GM23248 (cell line): Measurements from ENCODE around the gene EFEMP2. TPM values are rescaled to one million over a fixed set of nuclear protein-coding genes. Genes with fewer than 3 reads are reported as not detected.

ENCODE experiments used
- DNase-seq: peaks from one replicate; pipeline ENCODE4 v3.0.0-alpha.2; 2015
- H2AFZ ChIP-seq: fragments of 200-600 bp; sonication (generic); 2 replicates; pipeline ENCODE4 v1.6.1; 2016; ENCODE audit warnings: antibody characterized with exemption
- H3F3A ChIP-seq: fragments of 200-600 bp; sonication (generic); 2 replicates; pipeline ENCODE4 v1.6.1; 2016; ENCODE audit warnings: mild to moderate bottlenecking, antibody characterized with exemption, mixed run types; ENCODE audit not compliant: insufficient read depth
- H3K27ac ChIP-seq: fragments of 200-600 bp; sonication (generic); 2 replicates; pipeline ENCODE4 v1.5.1; 2016; ENCODE audit warnings: mild to moderate bottlenecking
- H3K27me3 ChIP-seq: fragments of 200-600 bp; sonication (generic); replicated peaks from 2 replicates; pipeline ENCODE4 v1.6.1; 2016; ENCODE audit warnings: mild to moderate bottlenecking; ENCODE audit not compliant: insufficient read depth
- H3K36me3 ChIP-seq: fragments of 200-600 bp; sonication (generic); 2 replicates; pipeline ENCODE4 v1.6.1; 2016; ENCODE audit warnings: low read depth, mild to moderate bottlenecking
- H3K4me1 ChIP-seq: fragments of 200-600 bp; sonication (generic); 2 replicates; pipeline ENCODE4 v1.6.1; 2016; ENCODE audit warnings: mild to moderate bottlenecking; ENCODE audit not compliant: insufficient read depth
- H3K4me2 ChIP-seq: fragments of 200-600 bp; sonication (generic); one replicate; pipeline ENCODE4 v1.6.1; 2016; ENCODE audit warnings: mild to moderate bottlenecking; ENCODE audit not compliant: unreplicated experiment
- H3K4me3 ChIP-seq: fragments of 200-600 bp; sonication (generic); 2 replicates; pipeline ENCODE4 v1.5.1; 2016; ENCODE audit warnings: mild to moderate bottlenecking
- H3K79me2 ChIP-seq: fragments of 200-600 bp; sonication (generic); 2 replicates; pipeline ENCODE4 v1.6.1; 2016; ENCODE audit warnings: mild to moderate bottlenecking; ENCODE audit not compliant: insufficient read depth
- H3K9ac ChIP-seq: fragments of 200-600 bp; sonication (generic); 2 replicates; pipeline ENCODE4 v1.6.1; 2016; ENCODE audit warnings: mild to moderate bottlenecking
- H3K9me2 ChIP-seq: fragments of 200-600 bp; sonication (generic); 2 replicates; pipeline ENCODE4 v1.6.1; 2016; ENCODE audit warnings: mixed run types, mild to moderate bottlenecking, moderate library complexity; ENCODE audit not compliant: insufficient read depth
- H3K9me3 ChIP-seq: fragments of 200-600 bp; sonication (generic); one replicate; pipeline ENCODE4 v1.6.1; 2017; ENCODE audit warnings: low read depth
- H4K20me1 ChIP-seq: fragments of 200-600 bp; sonication (generic); 2 replicates; pipeline ENCODE4 v1.6.0; 2016; ENCODE audit not compliant: insufficient read depth
- EZH2 ChIP-seq: fragments of 200-600 bp; sonication (generic); IDR thresholded peaks from 2 replicates; pipeline ENCODE4 v1.6.1; 2018; ENCODE audit warnings: antibody characterized with exemption, mild to moderate bottlenecking; ENCODE audit not compliant: insufficient read depth, poor library complexity, severe bottlenecking
- EZH2phosphoT487 ChIP-seq: fragments of 200-600 bp; sonication (generic); IDR thresholded peaks from 2 replicates; pipeline ENCODE4 v1.6.1; 2018; ENCODE audit warnings: antibody characterized with exemption, moderate library complexity, mild to moderate bottlenecking, low read depth; ENCODE audit not compliant: insufficient read depth
- WGBS, 2 experiments: methylation state at CpG; one replicate each; pipeline ENCODE4 v1.1.6; 2015 to 2017; ENCODE audit warnings: low lambda C conversion rate in 2 of 2, low coverage in 1 of 2; ENCODE audit errors: missing lambda C conversion rate in 2 of 2; 5-methylcytosine and 5-hydroxymethylcytosine counted together
- in situ Hi-C: fragments of 300-500 bp; cut with MboI; formaldehyde crosslinking; loops from 2 replicates; pipeline ENCODE4 v1.15.0; 2020
- polyA plus RNA-seq: library from polyadenylated mRNA; unstranded; fragments of >200 nt; fragmentation: Nextera tagmentation; extraction: Ambion mirVana; gene quantifications from 2 replicates; pipeline ENCODE4 v1.2.1, GENCODE V29; 2016
- total RNA-seq: library from RNA; depleted of rRNA; stranded (reverse); fragments of >200 nt; shearing (Covaris generic); gene quantifications from 2 replicates; pipeline ENCODE4 v1.2.3, GENCODE V29; 2014

Gene EFEMP2
- total and polyA plus RNA-seq, 2 experiments from 2014 or later = 308 to 520 TPM

GRCh38 chr11:65917434-65918210, 45.0 kb upstream of the EFEMP2 start:
- H3K79me2 ChIP-seq = peaks cover 62% of the 10 kb centered on the region
- H2AFZ ChIP-seq = no peak overlapping the region
- no peaks in the 10 kb centered on the region for H3K9me2 ChIP-seq
- TF ChIP-seq EZH2 (no peak), EZH2phosphoT487 (no peak)
- peak overlapping the region; percentile 83 for H3K4me3 ChIP-seq
- DNase-seq = peak; percentile 54
- in situ Hi-C loops = no loop called here
- H3K27ac ChIP-seq = peak overlapping the region; percentile 99
- H3K4me1 ChIP-seq = peaks cover 58% of the 10 kb centered on the region
- H4K20me1 ChIP-seq = no peaks in the 10 kb centered on the region
- H3K36me3 ChIP-seq = peaks cover 9% of the 10 kb centered on the region; the same call in 1 of the 2 replicates
- no peaks in the 10 kb centered on the region for H3K9me3 ChIP-seq
- peak overlapping the region; percentile 87 for H3K4me2 ChIP-seq
- WGBS, 2 experiments = 36 to 37% methylated on average over 30 to 35 of the region's 35 CpGs
- H3F3A ChIP-seq = peaks cover 55% of the 10 kb centered on the region
- H3K9ac ChIP-seq = peak overlapping the region; percentile 96
- no peaks in the 10 kb centered on the region for H3K27me3 ChIP-seq

- H3K27ac ChIP-seq = peak overlapping the region; percentile 99
- 33 to 57% methylated on average over 3 of the region's 3 CpGs for WGBS, 2 experiments
- H3K9me3 ChIP-seq = no peaks in the 10 kb centered on the region
- peaks cover 57% of the 10 kb centered on the region for H3F3A ChIP-seq
- H2AFZ ChIP-seq = no peak overlapping the region
- H3K27me3 ChIP-seq = no peaks in the 10 kb centered on the region
- H3K79me2 ChIP-seq = peaks cover 57% of the 10 kb centered on the region
- H3K9me2 ChIP-seq = no peaks in the 10 kb centered on the region
- H3K4me3 ChIP-seq = peak overlapping the region; percentile 83
- peak overlapping the region; percentile 87 for H3K4me2 ChIP-seq
- H3K4me1 ChIP-seq = peaks cover 64% of the 10 kb centered on the region
- peaks cover 3% of the 10 kb centered on the region; the same call in 1 of the 2 replicates for H3K36me3 ChIP-seq
- peak overlapping the region; percentile 96 for H3K9ac ChIP-seq
- in situ Hi-C loops = no loop called here
- no peak for DNase-seq
- TF ChIP-seq EZH2phosphoT487 (no peak), EZH2 (no peak)
- H4K20me1 ChIP-seq = no peaks in the 10 kb centered on the region
Measured at GRCh38 chr11:65917077-65917433, 44.5 kb upstream of the EFEMP2 start.

GRCh38 chr11:65916391-65916790, 43.8 kb upstream of the EFEMP2 start:
- 18 to 22% methylated on average over 7 of the region's 7 CpGs for WGBS, 2 experiments
- peaks cover 70% of the 10 kb centered on the region for H3K4me1 ChIP-seq
- H3F3A ChIP-seq = peaks cover 62% of the 10 kb centered on the region
- no peaks in the 10 kb centered on the region for H4K20me1 ChIP-seq
- H2AFZ ChIP-seq = no peak overlapping the region
- TF ChIP-seq EZH2 (no peak), EZH2phosphoT487 (no peak)
- H3K79me2 ChIP-seq = peaks cover 51% of the 10 kb centered on the region
- H3K9me2 ChIP-seq = no peaks in the 10 kb centered on the region
- peak overlapping the region; percentile 96 for H3K9ac ChIP-seq
- peak overlapping the region; percentile 83 for H3K4me3 ChIP-seq
- no peaks in the 10 kb centered on the region for H3K27me3 ChIP-seq
- in situ Hi-C loops = no loop called here
- peak overlapping the region; percentile 87 for H3K4me2 ChIP-seq
- DNase-seq = no peak
- no peaks in the 10 kb centered on the region for H3K36me3 ChIP-seq
- peak overlapping the region; percentile 99 for H3K27ac ChIP-seq
- H3K9me3 ChIP-seq = no peaks in the 10 kb centered on the region

GRCh38 chr11:65915821-65916251, 43.2 kb upstream of the EFEMP2 start:
- WGBS, 2 experiments = 0 to 4% methylated on average over 12 to 13 of the region's 13 CpGs
- in situ Hi-C loops = no loop called here
- H3K79me2 ChIP-seq = peaks cover 45% of the 10 kb centered on the region

More at GRCh38 chr11:65915821-65916251, 43.2 kb upstream of the EFEMP2 start:
- Histone ChIP-seq H3K27ac (peak overlapping the region; percentile 99), H4K20me1 (no peaks in the 10 kb centered on the region), H3K4me2 (peak overlapping the region; percentile 87), H3K9me2 (no peaks in the 10 kb centered on the region), H3K4me3 (peak overlapping the region; percentile 83), H3K27me3 (no peaks in the 10 kb centered on the region), H3K36me3 (no peaks in the 10 kb centered on the region), H3K9ac (peak overlapping the region; percentile 96), H3K9me3 (no peaks in the 10 kb centered on the region), H3K4me1 (peaks cover 74% of the 10 kb centered on the region), H2AFZ (no peak overlapping the region), H3F3A (peaks cover 65% of the 10 kb centered on the region)
- TF ChIP-seq EZH2 (no peak), EZH2phosphoT487 (no peak)
- peak; percentile 99 for DNase-seq
